Measurements from ENCODE around the gene DNAJB6. TPM values are rescaled to one million over a fixed set of nuclear protein-coding genes. Genes with fewer than 3 reads are reported as not detected.

DNAJB6 gene
- total and polyA plus RNA-seq, 2 of the 4 experiments (the other 2 are of a cell fraction), result 93.4 to 165 TPM

GRCh38 chr7:157446322-157446721 lies 109.5 kb downstream of the DNAJB6 start:
- H4K8ac ChIP-seq (ENCODE audit: low read depth in 2 of 2, low read length in 2 of 2), result no peak overlapping the region
- H3K4ac ChIP-seq (ENCODE audit: low read depth, low read length), result no peak overlapping the region
- no peak overlapping the region for H2BK5ac ChIP-seq (ENCODE audit: low read depth, low read length, poor library complexity, severe bottlenecking)
- H2BK20ac ChIP-seq (ENCODE audit: low read depth, low read length), result no peak overlapping the region
- H3K36me3 ChIP-seq (ENCODE audit: control insufficient read depth, insufficient read depth, low read length), result no peaks in the 10 kb centered on the region
- no peaks in the 10 kb centered on the region for H3K4me1 ChIP-seq (ENCODE audit: control insufficient read depth, insufficient read depth, low read length)
- H2BK120ac ChIP-seq (ENCODE audit: low read depth, low read length), result no peak overlapping the region
- no peak overlapping the region for H2AFZ ChIP-seq (replicated peaks; ENCODE audit: low read length, poor library complexity)
- H3K4me2 ChIP-seq (ENCODE audit: low read depth, low read length), result no peak overlapping the region
- H3K18ac ChIP-seq (ENCODE audit: low read depth, low read length), result no peak overlapping the region
- BruUV-seq (replicated peaks), result no TSS peak
- no peak overlapping the region for H4K91ac ChIP-seq (ENCODE audit: insufficient read depth, low read depth, low read length)
- intact Hi-C loops (cut with micrococcal nuclease) (no loop called here), in situ Hi-C loops (cut with MboI; ENCODE audit: low sequenced_read_pairs) (no loop called here), dilution Hi-C loops (cut with HindIII; ENCODE audit: low sequenced_read_pairs, unreplicated experiment) (no loop called here)
- no peaks in the 10 kb centered on the region; the same call in 1 of the 2 replicates for H3K27me3 ChIP-seq (ENCODE audit: control insufficient read depth, insufficient read depth, low read length)
- H2AK5ac ChIP-seq (ENCODE audit: low read depth, low read length), result no peak overlapping the region
- H3K56ac ChIP-seq (ENCODE audit: extremely low read depth, insufficient read depth, low read length), result no peak overlapping the region
- no peak overlapping the region for H4K5ac ChIP-seq (ENCODE audit: low read depth, low read length)
- 60% methylated on average over 2 of the region's 6 CpGs; no CpG with 5 or more reads in 1 of the 2 experiments for WGBS, 2 experiments (ENCODE audit: extremely low coverage in 2 of 2, insufficient read length in 1 of 2)
- H3K23ac ChIP-seq (ENCODE audit: low read depth, low read length), result no peak overlapping the region
- no peak for DNase-seq
- POLR2A ChIA-PET (ENCODE audit: unreplicated experiment), result no interaction called here
- H2AK9ac ChIP-seq (replicated peaks; ENCODE audit: low read depth, low read length, poor library complexity), result no peak overlapping the region
- no peak overlapping the region for H3K9ac ChIP-seq (ENCODE audit: low read depth, low read length)
- H3K4me3 ChIP-seq (ENCODE audit: insufficient read depth, low read depth, low read length), result no peak overlapping the region
- TF ChIP-seq MAFK (IDR thresholded peaks at IDR 0.05; ENCODE audit: low read depth, low read length) (no peak), RAD21 (IDR thresholded peaks at IDR 0.05; ENCODE audit: low read length) (no peak), CHD1 (IDR thresholded peaks at IDR 0.05; ENCODE audit: low read depth, low read length) (no peak), RCOR1 (IDR thresholded peaks at IDR 0.05; ENCODE audit: insufficient replicate concordance, low read length) (no peak), USF2 (IDR thresholded peaks at IDR 0.05; ENCODE audit: low read depth, low read length) (no peak), MAZ (IDR thresholded peaks at IDR 0.05; ENCODE audit: borderline replicate concordance, low read depth, low read length) (no peak), FOS (IDR thresholded peaks at IDR 0.05; ENCODE audit: low read depth, low read length) (no peak), CEBPB (IDR thresholded peaks at IDR 0.05; ENCODE audit: low read depth, low read length) (no peak), NFE2L2 (IDR thresholded peaks at IDR 0.05; ENCODE audit: low read depth, low read length) (no peak), POLR2A (IDR thresholded peaks at IDR 0.05; ENCODE audit: low read depth, low read length) (no peak), MXI1 (IDR thresholded peaks at IDR 0.05; ENCODE audit: borderline replicate concordance, low read depth, low read length) (no peak), SMC3 (IDR thresholded peaks at IDR 0.05; ENCODE audit: low read depth, low read length) (no peak), RFX5 (IDR thresholded peaks at IDR 0.05; ENCODE audit: low read depth, low read length) (no peak), CTCF (conservative IDR thresholded peaks at IDR 0.05; ENCODE audit: low read depth, low read length) (no peak), ELK1 (IDR thresholded peaks at IDR 0.05; ENCODE audit: borderline replicate concordance, low read depth, low read length) (no peak)
- CTCF ChIA-PET, result no interaction called here
- H3K27ac ChIP-seq (ENCODE audit: insufficient read depth, low read length), result no peak overlapping the region
- H3K9me3 ChIP-seq (ENCODE audit: control insufficient read depth, insufficient read depth, low read length), result no peaks in the 10 kb centered on the region
- H4K20me1 ChIP-seq (ENCODE audit: insufficient read depth, low read length), result no peaks in the 10 kb centered on the region
- no peaks in the 10 kb centered on the region for H3K9me1 ChIP-seq (ENCODE audit: insufficient read depth, low read length)
- H3K14ac ChIP-seq (replicated peaks; ENCODE audit: low read depth, low read length), result no peak overlapping the region
- H2BK15ac ChIP-seq (ENCODE audit: low read depth, low read length), result no peak overlapping the region
- no peaks in the 10 kb centered on the region for H3K79me1 ChIP-seq (ENCODE audit: low read depth in 1 of 2, low read length in 2 of 2)
- ATAC-seq (ENCODE audit: low read depth), result no peak

Data from IMR-90 (cell line).